Stomach (tissue), 4 donors: ENCODE data around the gene TMOD1.

ENCODE experiments used
- EP300 ChIP-seq: sonication (generic); formaldehyde crosslinking; IDR thresholded peaks from one replicate; pipeline ENCODE4 v1.6.1; 2017; ENCODE audit warnings: antibody characterized with exemption
- POLR2A ChIP-seq, 4 donors: fragments of 450-650 bp; IDR thresholded peaks; one replicate each; pipeline ENCODE4 v1.6.1; 2016; ENCODE audit warnings: antibody characterized with exemption in 4 of 4, control low read depth in 2 of 4, mild to moderate bottlenecking in 1 of 4, moderate library complexity in 1 of 4
- POLR2AphosphoS5 ChIP-seq, 3 donors: sonication (generic); formaldehyde crosslinking; IDR thresholded peaks; one replicate each; pipeline ENCODE4 v1.6.1; 2016; ENCODE audit warnings: antibody characterized with exemption in 3 of 3
- TF ChIP-seq, protein P1 (sequence below), 7 experiments: fragments of 450-650 bp in 4 of 7; fragments of 200-600 bp in 3 of 7; sonication (generic) in 3 of 7; IDR thresholded peaks; one replicate each; pipeline ENCODE4 v1.5.1; 2016 to 2019; ENCODE audit warnings: antibody characterized with exemption in 7 of 7, control low read depth in 2 of 7, mild to moderate bottlenecking in 1 of 7

DNA sequence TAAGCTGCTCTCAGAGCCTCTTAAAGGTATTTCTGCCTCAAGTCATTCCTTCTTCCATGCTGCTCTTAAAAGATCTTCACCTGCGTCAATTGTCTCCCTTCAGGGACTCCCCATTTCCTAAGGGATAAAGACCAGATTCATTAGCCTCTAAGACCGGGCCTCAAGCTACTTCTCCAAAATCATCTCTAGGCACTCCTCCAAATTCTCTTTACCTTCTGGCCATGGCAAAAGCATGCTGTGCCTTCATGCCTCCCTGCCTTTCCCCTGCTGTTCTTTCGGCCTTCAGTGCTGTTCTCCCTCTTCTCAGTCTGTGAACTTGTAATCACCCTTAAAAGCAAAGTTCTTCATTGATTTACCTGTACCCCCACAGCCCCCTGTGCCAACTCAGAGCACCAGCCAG is 4.4 kb downstream of the TMOD1 start:
- TF ChIP-seq EP300 (no peak), POLR2AphosphoS5 (IDR thresholded peaks at IDR 0.05) (no peak), POLR2A (IDR thresholded peaks at IDR 0.05) (no peak)
- TF ChIP-seq, protein P1, sequence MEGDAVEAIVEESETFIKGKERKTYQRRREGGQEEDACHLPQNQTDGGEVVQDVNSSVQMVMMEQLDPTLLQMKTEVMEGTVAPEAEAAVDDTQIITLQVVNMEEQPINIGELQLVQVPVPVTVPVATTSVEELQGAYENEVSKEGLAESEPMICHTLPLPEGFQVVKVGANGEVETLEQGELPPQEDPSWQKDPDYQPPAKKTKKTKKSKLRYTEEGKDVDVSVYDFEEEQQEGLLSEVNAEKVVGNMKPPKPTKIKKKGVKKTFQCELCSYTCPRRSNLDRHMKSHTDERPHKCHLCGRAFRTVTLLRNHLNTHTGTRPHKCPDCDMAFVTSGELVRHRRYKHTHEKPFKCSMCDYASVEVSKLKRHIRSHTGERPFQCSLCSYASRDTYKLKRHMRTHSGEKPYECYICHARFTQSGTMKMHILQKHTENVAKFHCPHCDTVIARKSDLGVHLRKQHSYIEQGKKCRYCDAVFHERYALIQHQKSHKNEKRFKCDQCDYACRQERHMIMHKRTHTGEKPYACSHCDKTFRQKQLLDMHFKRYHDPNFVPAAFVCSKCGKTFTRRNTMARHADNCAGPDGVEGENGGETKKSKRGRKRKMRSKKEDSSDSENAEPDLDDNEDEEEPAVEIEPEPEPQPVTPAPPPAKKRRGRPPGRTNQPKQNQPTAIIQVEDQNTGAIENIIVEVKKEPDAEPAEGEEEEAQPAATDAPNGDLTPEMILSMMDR (IDR thresholded peaks at IDR 0.05), result no peak
